GM21723 (cell line): ENCODE measurements around the gene RABL2A.
"Not testable (repeated sequence)": the region's sequence is repeated elsewhere in the genome, so short reads cannot be mapped to it uniquely, and the experiment has no call there.

Source experiments
- ATAC-seq: cut with Tn5 transposase; IDR thresholded peaks from one replicate; pipeline ENCODE4 v1.9.1; 2021; ENCODE audit warnings: mild to moderate bottlenecking, moderate library complexity; ENCODE audit not compliant: unreplicated experiment

The RABL2A gene

GRCh38 chr2:113606036-113606435 lies 21.0 kb upstream of the RABL2A start:
- not testable (repeated sequence) for ATAC-seq

- ATAC-seq = not testable (repeated sequence)
These were observed 17.2 kb upstream of the RABL2A start for GRCh38 chr2:113609822-113610221.

- not testable (repeated sequence) for ATAC-seq
These were observed 6.1 kb upstream of the RABL2A start for GRCh38 chr2:113621002-113621401.

GRCh38 chr2:113625906-113626305 lies 1.2 kb upstream of the RABL2A start:
- ATAC-seq = not testable (repeated sequence)

GRCh38 chr2:113632849-113633345 lies 5.8 kb downstream of the RABL2A start:
- not testable (repeated sequence) for ATAC-seq

GRCh38 chr2:113635358-113635757 lies 8.3 kb downstream of the RABL2A start:
- not testable (repeated sequence) for ATAC-seq

GRCh38 chr2:113636226-113636625 lies 9.2 kb downstream of the RABL2A start:
- not testable (repeated sequence) for ATAC-seq

GRCh38 chr2:113638084-113638483 lies 11.0 kb downstream of the RABL2A start:
- ATAC-seq = not testable (repeated sequence)

GRCh38 chr2:113646217-113646616 lies 19.2 kb downstream of the RABL2A start:
- not testable (repeated sequence) for ATAC-seq

- ATAC-seq = not testable (repeated sequence)
These were observed 24.1 kb downstream of the RABL2A start for GRCh38 chr2:113650834-113651815.

GRCh38 chr2:113652599-113652998 lies 25.5 kb downstream of the RABL2A start:
- ATAC-seq = not testable (repeated sequence)

- ATAC-seq = not testable (repeated sequence)
These were observed 29.1 kb downstream of the RABL2A start for GRCh38 chr2:113656031-113656624.

- not testable (repeated sequence) for ATAC-seq
These were observed 30.7 kb downstream of the RABL2A start for GRCh38 chr2:113657735-113658134.

GRCh38 chr2:113663285-113664060 lies 36.4 kb downstream of the RABL2A start:
- not testable (repeated sequence) for ATAC-seq

GRCh38 chr2:113664761-113665533 lies 37.9 kb downstream of the RABL2A start:
- ATAC-seq = not testable (repeated sequence)

- ATAC-seq = not testable (repeated sequence)
These were observed 41.9 kb downstream of the RABL2A start for GRCh38 chr2:113669013-113669412.

GRCh38 chr2:113672326-113672932 lies 45.4 kb downstream of the RABL2A start:
- no peak for ATAC-seq

- no peak for ATAC-seq
These were observed 48.8 kb downstream of the RABL2A start for GRCh38 chr2:113675875-113676274.

- ATAC-seq = no peak
These were observed 49.7 kb downstream of the RABL2A start for GRCh38 chr2:113676623-113677266.
